Cardiac muscle cell (in vitro differentiated cells and primary cell): ENCODE data around the gene SPATA13. TPM values are rescaled to one million over a fixed set of nuclear protein-coding genes. Genes with fewer than 3 reads are reported as not detected.

Source experiments
- DNase-seq, 2 donors: peaks; one replicate each; pipeline versions ENCODE4 v3.0.0 to v3.0.0-alpha.2; 2010 to 2017; ENCODE audit warnings: low read depth in 1 of 2, low spot score in 1 of 2
- H3K27ac ChIP-seq: fragments of 200-600 bp; sonication (generic); 2 replicates; pipeline ENCODE4 v1.5.1; 2016
- H3K27me3 ChIP-seq: fragments of 200-600 bp; sonication (generic); 2 replicates; pipeline ENCODE4 v1.6.0; 2016; ENCODE audit warnings: control low read depth
- H3K36me3 ChIP-seq: fragments of 200-600 bp; sonication (generic); 2 replicates; pipeline ENCODE4 v1.5.1; 2016; ENCODE audit warnings: control low read depth
- H3K4me1 ChIP-seq: fragments of 200-600 bp; sonication (generic); 2 replicates; pipeline ENCODE4 v1.8.1; 2017; ENCODE audit warnings: low read depth, mild to moderate bottlenecking, mixed run types
- H3K4me3 ChIP-seq: fragments of 200-600 bp; sonication (generic); 2 replicates; pipeline ENCODE4 v1.5.1; 2016; ENCODE audit warnings: mild to moderate bottlenecking
- H3K9me3 ChIP-seq: fragments of 200-600 bp; sonication (generic); 2 replicates; pipeline ENCODE4 v1.5.1; 2017; ENCODE audit warnings: low read depth, mild to moderate bottlenecking, control low read depth
- CTCF ChIP-seq: IDR thresholded peaks from 2 replicates; pipeline ENCODE4 v1.5.1; 2012; ENCODE audit warnings: low read depth, mild to moderate bottlenecking, low read length
- polyA plus RNA-seq: library from polyadenylated mRNA; unstranded; fragments of >200 nt; fragmentation: Nextera tagmentation; extraction: Ambion mirVana; gene quantifications from 2 replicates; pipeline ENCODE4 v1.2.1, GENCODE V29; 2016
- total RNA-seq: library from RNA; depleted of rRNA; stranded (reverse); fragments of >200 nt; gene quantifications from 2 replicates; pipeline ENCODE4 v1.2.3, GENCODE V29; 2016

SPATA13 gene
- total and polyA plus RNA-seq, 2 experiments from 2014 or later, result 3.9 to 23.3 TPM

- no peak for TF ChIP-seq CTCF
- Histone ChIP-seq H3K4me3 (no peak overlapping the region), H3K27ac (no peak overlapping the region), H3K36me3 (no peaks in the 10 kb centered on the region), H3K4me1 (no peaks in the 10 kb centered on the region), H3K27me3 (no peaks in the 10 kb centered on the region), H3K9me3 (no peaks in the 10 kb centered on the region)
- DNase-seq, result no peak
Observed at GRCh38 chr13:24176351-24177101, 16.0 kb downstream of the SPATA13 start.

GRCh38 chr13:24178847-24179485 is 18.4 kb downstream of the SPATA13 start:
- Histone ChIP-seq H3K9me3 (no peaks in the 10 kb centered on the region), H3K27me3 (no peaks in the 10 kb centered on the region), H3K4me3 (no peak overlapping the region), H3K27ac (no peak overlapping the region), H3K4me1 (no peaks in the 10 kb centered on the region), H3K36me3 (no peaks in the 10 kb centered on the region)
- TF ChIP-seq CTCF, result no peak
- DNase-seq, result no peak

- no peak for DNase-seq
- Histone ChIP-seq H3K36me3 (no peaks in the 10 kb centered on the region), H3K27me3 (no peaks in the 10 kb centered on the region), H3K9me3 (no peaks in the 10 kb centered on the region), H3K4me3 (no peak overlapping the region), H3K4me1 (no peaks in the 10 kb centered on the region), H3K27ac (no peak overlapping the region)
- TF ChIP-seq CTCF, result no peak
Observed at GRCh38 chr13:24179486-24179850, 18.9 kb downstream of the SPATA13 start.

- no peak for TF ChIP-seq CTCF
- H3K9me3 ChIP-seq, result no peaks in the 10 kb centered on the region
- peak in 1 of 2 donors; percentile 19 for DNase-seq
Observed at GRCh38 chr13:24180750-24181377, 20.3 kb downstream of the SPATA13 start.

GRCh38 chr13:24181991-24182702 is 21.6 kb downstream of the SPATA13 start:
- TF ChIP-seq CTCF, result no peak
- no peaks in the 10 kb centered on the region for H3K27me3 ChIP-seq
- H3K9me3 ChIP-seq, result no peaks in the 10 kb centered on the region
- H3K4me1 ChIP-seq, result no peaks in the 10 kb centered on the region
- DNase-seq, result no peak
- no peaks in the 10 kb centered on the region for H3K36me3 ChIP-seq
- no peak overlapping the region for H3K4me3 ChIP-seq
- no peak overlapping the region for H3K27ac ChIP-seq

More at GRCh38 chr13:24180750-24181377, 20.3 kb downstream of the SPATA13 start:
- no peak overlapping the region for H3K27ac ChIP-seq
- H3K4me3 ChIP-seq, result no peak overlapping the region
- no peaks in the 10 kb centered on the region for H3K4me1 ChIP-seq
- H3K27me3 ChIP-seq, result no peaks in the 10 kb centered on the region
- H3K36me3 ChIP-seq, result no peaks in the 10 kb centered on the region
